Measurements from ENCODE around the gene MIPEP. TPM values are rescaled to one million over a fixed set of nuclear protein-coding genes. Genes with fewer than 3 reads are reported as not detected.

MIPEP gene
- total RNA-seq, 2 experiments from 2014 or later, result 17.2 to 18.5 TPM

DNA sequence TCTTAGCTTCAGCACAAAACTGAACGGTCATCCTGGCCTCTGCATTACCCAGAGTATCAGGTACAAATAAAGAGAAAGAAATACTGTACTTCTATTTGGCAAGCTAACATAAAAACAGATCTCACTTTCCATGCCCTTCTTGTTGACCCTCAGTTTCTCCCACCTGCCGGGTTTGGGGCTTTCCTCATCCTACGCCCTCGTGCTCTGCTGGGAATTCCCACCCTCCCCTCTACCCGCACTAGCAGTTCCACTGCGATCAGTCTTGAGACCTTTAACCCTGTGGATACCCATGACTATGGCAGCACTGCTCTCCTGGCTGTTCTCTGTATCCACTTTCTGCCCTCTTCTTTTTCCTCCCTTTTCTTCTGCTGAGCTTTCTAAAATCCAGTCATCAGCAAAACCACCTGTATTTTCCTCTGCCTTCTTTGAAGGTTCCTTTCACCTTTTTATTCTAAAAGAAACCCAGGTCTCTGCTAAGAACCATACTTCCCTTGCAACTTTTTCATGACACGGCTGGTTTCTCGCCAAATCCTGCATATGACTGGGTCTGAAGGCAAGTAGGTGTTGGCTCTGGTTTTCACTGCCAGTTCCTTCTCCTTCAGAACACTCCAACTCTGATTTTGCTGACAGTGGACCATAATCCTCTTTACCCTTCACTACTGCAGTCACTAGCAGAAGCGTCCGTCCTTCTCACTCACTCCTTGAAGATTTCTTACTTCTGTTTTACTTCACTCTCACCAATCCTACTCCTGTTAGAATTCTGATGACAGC is 99.4 kb downstream of the MIPEP start:
- Mint-ChIP-seq H3K36me3 (ENCODE audit: low read depth) (peaks cover 10% of the 10 kb centered on the region), H3K27ac (no peak overlapping the region), H3K4me3 (no peak overlapping the region), H3K27me3 (no peaks in the 10 kb centered on the region), H3K9me3 (no peaks in the 10 kb centered on the region), H3K4me1 (ENCODE audit: low read depth) (peaks cover 7% of the 10 kb centered on the region)
- DNase-seq, result no peak
- TF ChIP-seq, protein P1, sequence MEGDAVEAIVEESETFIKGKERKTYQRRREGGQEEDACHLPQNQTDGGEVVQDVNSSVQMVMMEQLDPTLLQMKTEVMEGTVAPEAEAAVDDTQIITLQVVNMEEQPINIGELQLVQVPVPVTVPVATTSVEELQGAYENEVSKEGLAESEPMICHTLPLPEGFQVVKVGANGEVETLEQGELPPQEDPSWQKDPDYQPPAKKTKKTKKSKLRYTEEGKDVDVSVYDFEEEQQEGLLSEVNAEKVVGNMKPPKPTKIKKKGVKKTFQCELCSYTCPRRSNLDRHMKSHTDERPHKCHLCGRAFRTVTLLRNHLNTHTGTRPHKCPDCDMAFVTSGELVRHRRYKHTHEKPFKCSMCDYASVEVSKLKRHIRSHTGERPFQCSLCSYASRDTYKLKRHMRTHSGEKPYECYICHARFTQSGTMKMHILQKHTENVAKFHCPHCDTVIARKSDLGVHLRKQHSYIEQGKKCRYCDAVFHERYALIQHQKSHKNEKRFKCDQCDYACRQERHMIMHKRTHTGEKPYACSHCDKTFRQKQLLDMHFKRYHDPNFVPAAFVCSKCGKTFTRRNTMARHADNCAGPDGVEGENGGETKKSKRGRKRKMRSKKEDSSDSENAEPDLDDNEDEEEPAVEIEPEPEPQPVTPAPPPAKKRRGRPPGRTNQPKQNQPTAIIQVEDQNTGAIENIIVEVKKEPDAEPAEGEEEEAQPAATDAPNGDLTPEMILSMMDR (IDR thresholded peaks at IDR 0.05), result no peak
- intact Hi-C loops (cut with micrococcal nuclease), result no loop called here
- ChIA-PET CTCF (no interaction called here), POLR2A (interaction anchor here (0.6 kb wide), 1 partner anchor 426 kb away, joined by 3 read pairs; no protein-coding TSS in a partner anchor)
- no peak for ATAC-seq

DNA sequence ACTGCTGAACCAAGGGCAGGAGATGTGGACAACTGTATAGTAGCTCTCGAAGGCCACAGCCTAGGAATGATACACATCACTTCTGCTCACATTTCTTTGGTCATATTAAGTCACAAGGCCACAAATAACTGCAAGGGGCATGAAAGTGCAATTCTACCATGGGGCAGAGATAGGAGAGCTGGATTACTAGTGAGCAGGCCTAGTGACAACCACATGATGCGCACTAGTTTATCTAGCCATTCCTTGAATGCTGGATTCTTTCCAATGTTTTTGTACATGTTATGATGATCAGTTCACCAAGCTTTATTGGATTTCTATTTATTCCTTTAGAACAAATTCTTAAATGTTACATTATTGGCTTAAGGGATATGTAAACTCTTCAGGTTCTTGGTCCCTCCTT is 100.7 kb downstream of the MIPEP start:
- ATAC-seq (no peak), DNase-seq (no peak)
- POLR2A ChIA-PET, result no interaction called here
- H3K4me3 Mint-ChIP-seq, result no peak overlapping the region
- intact Hi-C loops (cut with micrococcal nuclease), result no loop called here
- no peaks in the 10 kb centered on the region for H3K4me1 Mint-ChIP-seq (ENCODE audit: low read depth)
- no peak overlapping the region for H3K27ac Mint-ChIP-seq
- H3K27me3 Mint-ChIP-seq, result no peaks in the 10 kb centered on the region
- CTCF ChIA-PET, result no interaction called here
- TF ChIP-seq, protein P1 (IDR thresholded peaks at IDR 0.05), result no peak
- H3K9me3 Mint-ChIP-seq, result no peaks in the 10 kb centered on the region
- H3K36me3 Mint-ChIP-seq (ENCODE audit: low read depth), result peaks cover 8% of the 10 kb centered on the region

DNA sequence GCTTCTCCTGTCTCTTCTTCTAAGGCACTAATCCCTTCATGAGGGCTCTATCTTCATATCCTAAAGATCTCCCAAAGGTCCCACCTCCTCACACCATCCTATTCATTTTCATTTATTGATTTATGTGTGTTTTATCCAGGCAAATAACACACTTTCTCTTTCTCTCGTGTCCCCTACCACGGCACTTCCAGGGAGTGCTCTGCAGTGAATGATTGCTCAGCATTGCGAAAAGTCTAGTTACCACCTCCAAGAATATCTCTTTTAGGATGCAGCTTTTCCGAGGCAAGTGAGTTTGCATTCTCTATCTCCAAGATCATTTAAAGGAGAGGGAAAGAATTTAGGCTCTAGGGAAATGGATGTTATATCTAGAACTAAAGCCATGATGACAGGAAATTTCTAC is 101.7 kb downstream of the MIPEP start:
- no peak overlapping the region for H3K27ac Mint-ChIP-seq
- peaks cover 8% of the 10 kb centered on the region for H3K36me3 Mint-ChIP-seq (ENCODE audit: low read depth)
- CTCF ChIA-PET, result no interaction called here
- no peak overlapping the region for H3K4me3 Mint-ChIP-seq
- ATAC-seq (no peak), DNase-seq (no peak)
- intact Hi-C loops (cut with micrococcal nuclease), result no loop called here
- H3K4me1 Mint-ChIP-seq (ENCODE audit: low read depth), result no peaks in the 10 kb centered on the region
- TF ChIP-seq, protein P1 (IDR thresholded peaks at IDR 0.05), result no peak
- H3K27me3 Mint-ChIP-seq, result no peaks in the 10 kb centered on the region
- POLR2A ChIA-PET, result no interaction called here
- no peaks in the 10 kb centered on the region for H3K9me3 Mint-ChIP-seq

DNA sequence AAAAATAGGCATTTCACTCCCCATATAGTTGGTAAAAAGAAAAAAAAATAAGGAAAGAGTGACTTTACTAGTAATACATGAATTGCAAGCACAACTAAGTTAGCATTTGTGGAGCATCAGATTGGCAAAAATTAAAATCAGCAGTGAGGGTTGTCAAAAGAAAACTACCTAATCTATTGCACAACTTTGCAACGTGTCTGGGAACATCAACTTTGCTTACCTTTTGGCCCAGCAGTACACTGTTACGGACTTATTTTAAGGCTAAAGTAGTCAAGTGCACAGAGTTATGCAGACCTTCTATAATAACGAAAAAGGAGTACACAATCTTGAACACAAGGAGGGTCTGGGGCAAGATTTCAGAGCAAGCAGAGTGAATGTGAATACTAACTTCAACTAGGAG is 102.6 kb downstream of the MIPEP start:
- Mint-ChIP-seq H3K27ac (no peak overlapping the region), H3K36me3 (ENCODE audit: low read depth) (peaks cover 8% of the 10 kb centered on the region), H3K4me1 (ENCODE audit: low read depth) (no peaks in the 10 kb centered on the region), H3K27me3 (no peaks in the 10 kb centered on the region), H3K9me3 (no peaks in the 10 kb centered on the region), H3K4me3 (no peak overlapping the region)
- TF ChIP-seq, protein P1 (IDR thresholded peaks at IDR 0.05), result no peak
- DNase-seq, result no peak
- ATAC-seq, result no peak
- ChIA-PET CTCF (no interaction called here), POLR2A (no interaction called here)
- intact Hi-C loops (cut with micrococcal nuclease), result no loop called here

DNA sequence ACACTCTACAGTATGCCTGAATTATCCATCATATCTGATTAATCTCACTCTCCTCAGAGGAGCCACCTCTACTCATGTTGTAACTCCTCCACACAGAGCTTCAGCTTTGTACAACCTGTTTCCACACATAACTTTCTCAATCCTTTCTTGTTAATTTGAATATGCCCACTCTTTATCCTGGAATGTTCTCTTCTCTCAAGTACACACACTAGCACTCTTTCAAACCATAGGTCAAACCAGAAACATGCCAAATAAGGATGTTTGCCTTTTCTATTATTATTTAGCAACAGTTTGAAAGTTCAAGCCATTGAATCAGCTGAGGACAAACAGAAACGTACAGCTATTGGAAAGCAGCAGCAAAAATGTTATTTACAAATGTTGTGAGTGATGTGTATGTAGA is 110.3 kb downstream of the MIPEP start:
- H3K27ac Mint-ChIP-seq, result no peak overlapping the region
- H3K4me3 Mint-ChIP-seq, result no peak overlapping the region
- POLR2A ChIA-PET, result interaction anchor here (0.6 kb wide), 1 partner anchor 31 kb away, joined by 3 read pairs; no protein-coding TSS in a partner anchor
- H3K27me3 Mint-ChIP-seq, result no peaks in the 10 kb centered on the region
- H3K9me3 Mint-ChIP-seq, result no peaks in the 10 kb centered on the region
- DNase-seq (no peak), ATAC-seq (no peak)
- peaks cover 6% of the 10 kb centered on the region for H3K36me3 Mint-ChIP-seq (ENCODE audit: low read depth)
- CTCF ChIA-PET, result no interaction called here
- intact Hi-C loops (cut with micrococcal nuclease), result no loop called here
- TF ChIP-seq, protein P1 (IDR thresholded peaks at IDR 0.05), result no peak
- peaks cover 8% of the 10 kb centered on the region for H3K4me1 Mint-ChIP-seq (ENCODE audit: low read depth)
